H9 (cell line): ENCODE results near the gene FNDC1. TPM values are rescaled to one million over a fixed set of nuclear protein-coding genes. Genes with fewer than 3 reads are reported as not detected.

Source experiments
- DNase-seq: peaks from one replicate; pipeline ENCODE4 v3.0.0-alpha.2; 2017
- H2AFZ ChIP-seq: one replicate; pipeline ENCODE4 v1.6.1; 2013; ENCODE audit warnings: mild to moderate bottlenecking, low read length, control low read depth, moderate library complexity
- H2AK5ac ChIP-seq: 2 replicates; pipeline ENCODE4 v1.6.1; 2013; ENCODE audit warnings: low read length, control low read depth, mixed read lengths; ENCODE audit not compliant: insufficient read length
- H2BK120ac ChIP-seq: one replicate; pipeline ENCODE4 v1.6.1; 2013; ENCODE audit warnings: low read depth, mild to moderate bottlenecking, low read length, control low read depth, inconsistent platforms; ENCODE audit not compliant: poor library complexity, severe bottlenecking
- H2BK12ac ChIP-seq: 2 replicates; pipeline ENCODE4 v1.6.1; 2013; ENCODE audit warnings: low read length, control low read depth, mixed read lengths, low read depth; ENCODE audit not compliant: insufficient read length
- H2BK15ac ChIP-seq: 2 replicates; pipeline ENCODE4 v1.6.1; 2013; ENCODE audit warnings: low read depth, low read length, control low read depth
- H2BK20ac ChIP-seq: one replicate; pipeline ENCODE4 v1.6.1; 2013; ENCODE audit warnings: low read depth, mild to moderate bottlenecking, low read length, control low read depth, inconsistent platforms; ENCODE audit not compliant: poor library complexity, severe bottlenecking
- H2BK5ac ChIP-seq: 2 replicates; pipeline ENCODE4 v1.6.1; 2013; ENCODE audit warnings: low read length, control low read depth, mixed read lengths; ENCODE audit not compliant: insufficient read length
- H3K14ac ChIP-seq: 2 replicates; pipeline ENCODE4 v1.6.1; 2013; ENCODE audit warnings: low read length, control low read depth; ENCODE audit not compliant: insufficient read depth
- H3K18ac ChIP-seq: 2 replicates; pipeline ENCODE4 v1.6.1; 2013; ENCODE audit warnings: low read depth, mild to moderate bottlenecking, mixed read lengths, low read length, control low read depth; ENCODE audit not compliant: insufficient read length
- H3K23ac ChIP-seq: 2 replicates; pipeline ENCODE4 v1.6.1; 2013; ENCODE audit warnings: low read length, control low read depth, mixed read lengths, low read depth; ENCODE audit not compliant: insufficient read length
- H3K23me2 ChIP-seq: 2 replicates; pipeline ENCODE4 v1.6.1; 2013; ENCODE audit warnings: low read depth, mild to moderate bottlenecking, mixed read lengths, low read length, control low read depth; ENCODE audit not compliant: insufficient read length, poor library complexity, severe bottlenecking
- H3K27ac ChIP-seq: 2 replicates; pipeline ENCODE4 v1.5.1; 2013; ENCODE audit warnings: low read length, control low read depth, mixed read lengths, low read depth; ENCODE audit not compliant: insufficient read length
- H3K27me3 ChIP-seq: 2 replicates; pipeline ENCODE4 v1.6.1; 2013; ENCODE audit warnings: low read length, control low read depth, inconsistent platforms; ENCODE audit not compliant: insufficient read depth
- H3K4ac ChIP-seq: 2 replicates; pipeline ENCODE4 v1.6.1; 2013; ENCODE audit warnings: low read depth, mild to moderate bottlenecking, control low read depth, inconsistent platforms, low read length, moderate library complexity
- H3K4me1 ChIP-seq: 2 replicates; pipeline ENCODE4 v1.6.1; 2013; ENCODE audit warnings: low read length, control low read depth, inconsistent platforms; ENCODE audit not compliant: insufficient read depth
- H3K4me2 ChIP-seq: 2 replicates; pipeline ENCODE4 v1.6.1; 2013; ENCODE audit warnings: low read length, control low read depth, mixed read lengths; ENCODE audit not compliant: insufficient read length, insufficient read depth
- H3K56ac ChIP-seq: 2 replicates; pipeline ENCODE4 v1.6.1; 2013; ENCODE audit warnings: low read depth, mild to moderate bottlenecking, mixed read lengths, low read length, control low read depth; ENCODE audit not compliant: insufficient read length
- H3K79me1 ChIP-seq: 2 replicates; pipeline ENCODE4 v1.6.1; 2013; ENCODE audit warnings: low read depth, mild to moderate bottlenecking, moderate library complexity, low read length, control low read depth, inconsistent platforms; ENCODE audit not compliant: insufficient read depth, poor library complexity, severe bottlenecking
- H3K79me2 ChIP-seq: 2 replicates; pipeline ENCODE4 v1.6.1; 2013; ENCODE audit warnings: low read length, control low read depth, inconsistent platforms; ENCODE audit not compliant: insufficient read depth
- H3K9ac ChIP-seq: 2 replicates; pipeline ENCODE4 v1.6.1; 2013; ENCODE audit warnings: low read length, control low read depth, mixed read lengths; ENCODE audit not compliant: insufficient read length; ENCODE audit errors: extremely low read depth
- H3K9me3 ChIP-seq: one replicate; pipeline ENCODE4 v1.6.1; 2013; ENCODE audit warnings: low read depth, low read length, inconsistent platforms; ENCODE audit not compliant: control insufficient read depth
- H3T11ph ChIP-seq: one replicate; pipeline ENCODE4 v1.6.1; 2013; ENCODE audit warnings: mild to moderate bottlenecking, low read length, control low read depth, inconsistent platforms
- H4K20me1 ChIP-seq: one replicate; pipeline ENCODE4 v1.6.1; 2013; ENCODE audit not compliant: control insufficient read depth, insufficient read length, insufficient read depth
- H4K5ac ChIP-seq: 2 replicates; pipeline ENCODE4 v1.6.1; 2013; ENCODE audit warnings: low read depth, mild to moderate bottlenecking, mixed read lengths, low read length, control low read depth; ENCODE audit not compliant: insufficient read length
- H4K8ac ChIP-seq: replicated peaks from 2 replicates; pipeline ENCODE4 v1.6.1; 2013; ENCODE audit warnings: low read length, control low read depth, mixed read lengths, low read depth; ENCODE audit not compliant: insufficient read length
- H4K91ac ChIP-seq: 2 replicates; pipeline ENCODE4 v1.6.1; 2013; ENCODE audit warnings: low read depth, mild to moderate bottlenecking, moderate library complexity, mixed read lengths, low read length, control low read depth; ENCODE audit not compliant: insufficient read length
- H3K27ac Mint-ChIP-seq, 3 experiments: 2 replicates in 2 of 3; 3 replicates in 1 of 3; pipeline ENCODE4 v1.8.0; 2020 to 2021; ENCODE audit warnings: mixed read lengths in 3 of 3, mild to moderate bottlenecking in 1 of 3, moderate library complexity in 1 of 3
- H3K27me3 Mint-ChIP-seq: 2 replicates; pipeline ENCODE4 v1.8.0; 2021; ENCODE audit warnings: low read depth, mild to moderate bottlenecking, moderate library complexity, mixed read lengths
- H3K36me3 Mint-ChIP-seq, 3 experiments: 2 replicates in 2 of 3; 3 replicates in 1 of 3; pipeline ENCODE4 v1.8.0; 2020 to 2021; ENCODE audit warnings: low read depth in 3 of 3, mixed read lengths in 3 of 3; ENCODE audit not compliant: insufficient read depth in 1 of 3
- H3K4me1 Mint-ChIP-seq, 2 experiments: 2 replicates each; pipeline ENCODE4 v1.8.0; 2020; ENCODE audit warnings: mixed read lengths in 2 of 2
- H3K4me3 Mint-ChIP-seq, 2 experiments: 2 replicates in 1 of 2; 3 replicates in 1 of 2; pipeline ENCODE4 v1.8.0; 2020 to 2021; ENCODE audit warnings: mild to moderate bottlenecking in 2 of 2, mixed read lengths in 2 of 2, moderate library complexity in 1 of 2
- H3K9me3 Mint-ChIP-seq, 2 experiments: 2 replicates in 1 of 2; 3 replicates in 1 of 2; pipeline ENCODE4 v1.8.0; 2020; ENCODE audit warnings: mild to moderate bottlenecking in 2 of 2, mixed read lengths in 2 of 2, moderate library complexity in 1 of 2
- CTCF ChIP-seq: fragments of 200-600 bp; sonication (generic); conservative IDR thresholded peaks from 3 replicates; pipeline ENCODE4 v1.8.0; 2021; ENCODE audit warnings: antibody characterized with exemption, mild to moderate bottlenecking
- WGBS: extraction: QIAGEN DNeasy Blood & Tissue Kit; methylation state at CpG from one replicate; pipeline ENCODE4 v1.1.7; 2013; ENCODE audit warnings: missing lambda C conversion rate, low lambda C conversion rate, mixed read lengths; ENCODE audit not compliant: insufficient read length; ENCODE audit errors: extremely low coverage; 5-methylcytosine and 5-hydroxymethylcytosine counted together
- total RNA-seq: library from RNA; stranded (reverse); gene quantifications from 2 replicates; pipeline ENCODE4 v1.2.1, GENCODE V29; 2021

Gene FNDC1
- total RNA-seq, 1 experiment from 2014 or later, result 0.24 TPM

GRCh38 chr6:159232106-159232645 is 63.0 kb downstream of the FNDC1 start:
- no peak overlapping the region for H4K91ac ChIP-seq
- Mint-ChIP-seq H3K4me1 (peaks cover 3% of the 10 kb centered on the region in 2 experiments; a peak in 3 of 4 replicates), H3K36me3 (peaks cover 0 to 2% (median 0%) of the 10 kb centered on the region in 3 experiments; a peak in 1 of 7 replicates), H3K4me3 (no peak overlapping the region), H3K27me3 (peaks cover 64% of the 10 kb centered on the region), H3K27ac (no peak overlapping the region), H3K9me3 (peaks cover 2 to 5% of the 10 kb centered on the region in 2 experiments; a peak in 3 of 5 replicates)
- no peak overlapping the region for H3K4me2 ChIP-seq
- H3K4me1 ChIP-seq, result no peaks in the 10 kb centered on the region
- no peak for DNase-seq
- H3K18ac ChIP-seq, result no peak overlapping the region
- H2BK15ac ChIP-seq, result no peak overlapping the region
- H2BK12ac ChIP-seq, result no peak overlapping the region
- no peak overlapping the region for H2BK5ac ChIP-seq
- no peak overlapping the region for H2BK120ac ChIP-seq
- no peaks in the 10 kb centered on the region for H3K23me2 ChIP-seq
- H3K14ac ChIP-seq, result no peak overlapping the region
- H3K79me2 ChIP-seq, result no peaks in the 10 kb centered on the region
- H2AK5ac ChIP-seq, result no peak overlapping the region
- H3K27ac ChIP-seq, result no peak overlapping the region
- H2AFZ ChIP-seq, result no peak overlapping the region
- no peak overlapping the region for H3K4ac ChIP-seq
- H3K27me3 ChIP-seq, result peaks cover 21% of the 10 kb centered on the region; the same call in 1 of the 2 replicates
- no peaks in the 10 kb centered on the region for H3K9me3 ChIP-seq
- H3T11ph ChIP-seq, result no peak overlapping the region
- H3K79me1 ChIP-seq, result no peaks in the 10 kb centered on the region
- TF ChIP-seq CTCF, result no peak
- no CpG with 5 or more reads among the region's 38 CpGs for WGBS
- H4K8ac ChIP-seq, result no peak overlapping the region
- no peak overlapping the region for H3K56ac ChIP-seq
- H3K23ac ChIP-seq, result no peak overlapping the region
- no peaks in the 10 kb centered on the region for H4K20me1 ChIP-seq
- no peak overlapping the region for H3K9ac ChIP-seq
- H2BK20ac ChIP-seq, result no peak overlapping the region
- no peak overlapping the region for H4K5ac ChIP-seq
